CD8-positive, alpha-beta memory T cell (primary cell): ENCODE data around the gene MYRF. TPM values are rescaled to one million over a fixed set of nuclear protein-coding genes. Genes with fewer than 3 reads are reported as not detected.

Experiments used
- CTCF ChIA-PET: fragments of 350-600 bp; sonication (Branson Sonifier 250); formaldehyde crosslinking; loops from one replicate; lab custom pipeline; 2021; ENCODE audit warnings: antibody characterized with exemption; lab: Charles Lee
- POLR2A ChIA-PET: fragments of 350-600 bp; sonication (Branson Sonifier 250); formaldehyde crosslinking; loops from one replicate; lab custom pipeline; 2021; ENCODE audit warnings: antibody characterized with exemption; lab: Charles Lee
- DNase-seq, 5 donors: peaks; one replicate each; pipeline versions ENCODE4 v3.0.0 to v3.0.0-alpha.2; 2020 to 2022; ENCODE audit warnings: mixed read lengths in 1 of 5
- H3K27ac ChIP-seq: one replicate; pipeline ENCODE4 v1.7.0; 2013; ENCODE audit warnings: low read depth, mild to moderate bottlenecking, low read length, moderate library complexity
- H3K27me3 ChIP-seq: 2 replicates; pipeline ENCODE4 v1.7.0; 2013; ENCODE audit warnings: low read length, mild to moderate bottlenecking; ENCODE audit not compliant: insufficient read depth, poor library complexity, severe bottlenecking
- H3K36me3 ChIP-seq: 2 replicates; pipeline ENCODE4 v1.7.0; 2013; ENCODE audit warnings: mild to moderate bottlenecking, low read length, moderate library complexity; ENCODE audit not compliant: insufficient read depth
- H3K4me1 ChIP-seq: 2 replicates; pipeline ENCODE4 v1.7.0; 2013; ENCODE audit warnings: mild to moderate bottlenecking, low read length, moderate library complexity; ENCODE audit not compliant: insufficient read depth
- H3K4me3 ChIP-seq: 2 replicates; pipeline ENCODE4 v1.7.0; 2013; ENCODE audit warnings: mild to moderate bottlenecking, low read length
- H3K9me3 ChIP-seq: 2 replicates; pipeline ENCODE4 v1.7.0; 2013; ENCODE audit warnings: mild to moderate bottlenecking, low read length
- H3K27ac Mint-ChIP-seq, 8 donors: one replicate each; pipeline ENCODE4 v1.8.0; 2020 to 2021; ENCODE audit warnings: mixed read lengths in 8 of 8, mild to moderate bottlenecking in 6 of 8, inconsistent platforms in 3 of 8, moderate library complexity in 3 of 8
- H3K27me3 Mint-ChIP-seq, 2 donors: one replicate each; pipeline ENCODE4 v1.8.0; 2020 to 2021; ENCODE audit warnings: mixed read lengths in 2 of 2, mild to moderate bottlenecking in 1 of 2, moderate library complexity in 1 of 2
- H3K36me3 Mint-ChIP-seq, 3 donors: one replicate each; pipeline ENCODE4 v1.8.0; 2020 to 2021; ENCODE audit warnings: mixed read lengths in 3 of 3, inconsistent platforms in 1 of 3, mild to moderate bottlenecking in 1 of 3
- H3K4me1 Mint-ChIP-seq, 3 donors: one replicate each; pipeline ENCODE4 v1.8.0; 2020 to 2021; ENCODE audit warnings: mixed read lengths in 3 of 3, inconsistent platforms in 1 of 3, mild to moderate bottlenecking in 1 of 3
- H3K4me3 Mint-ChIP-seq, 7 donors: one replicate each; pipeline ENCODE4 v1.8.0; 2020 to 2021; ENCODE audit warnings: mixed read lengths in 7 of 7, mild to moderate bottlenecking in 6 of 7, moderate library complexity in 4 of 7, inconsistent platforms in 2 of 7
- H3K9me3 Mint-ChIP-seq, 5 donors: one replicate each; pipeline ENCODE4 v1.8.0; 2020 to 2022; ENCODE audit warnings: mixed read lengths in 5 of 5, mild to moderate bottlenecking in 3 of 5, moderate library complexity in 2 of 5, inconsistent platforms in 1 of 5
- polyA plus RNA-seq: library from polyadenylated mRNA; unstranded; fragments of 300-500 nt; fragmentation: Illumina TruSeq; gene quantifications from one replicate; pipeline ENCODE4 v1.2.3, GENCODE V29; 2021
- total RNA-seq, 2 experiments: library from RNA; stranded (reverse); gene quantifications; one replicate each; pipeline ENCODE4 v1.2.3, GENCODE V29; 2021

MYRF gene
- total and polyA plus RNA-seq, 3 experiments from 2014 or later: 0.63 to 0.93 (median 0.70) TPM

DNA sequence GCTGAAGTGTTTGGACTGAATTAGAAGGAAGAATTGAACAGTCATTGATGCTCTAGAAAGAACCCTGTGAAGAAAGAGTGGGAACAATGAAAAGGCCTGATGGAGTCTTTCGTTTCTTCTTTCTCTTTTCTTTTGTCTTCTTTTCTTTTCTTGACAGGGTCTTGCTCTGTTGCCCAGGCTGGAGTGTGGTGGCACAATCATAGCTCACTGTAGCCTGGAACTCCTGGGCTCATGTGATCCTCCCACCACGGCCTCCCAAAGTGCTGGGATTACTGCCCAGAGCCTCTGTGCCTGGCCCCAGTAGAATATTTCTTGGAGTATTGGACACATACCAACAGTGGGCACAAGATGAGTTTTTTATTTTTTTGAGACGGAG lies 41.4 kb downstream of the MYRF start:
- Histone ChIP-seq H3K36me3 (peaks cover 23% of the 10 kb centered on the region), H3K9me3 (no peaks in the 10 kb centered on the region), H3K4me3 (no peak overlapping the region), H3K4me1 (peaks cover 17% of the 10 kb centered on the region), H3K27me3 (no peaks in the 10 kb centered on the region), H3K27ac (peak overlapping the region; percentile 94)
- H3K4me3 Mint-ChIP-seq: peak overlapping the region; percentile 39 to 100 (median 92)
- H3K4me1 Mint-ChIP-seq: peaks cover 23 to 49% (median 41%) of the 10 kb centered on the region in 3 donors
- H3K27me3 Mint-ChIP-seq: no peaks in the 10 kb centered on the region
- H3K36me3 Mint-ChIP-seq: peaks cover 0 to 47% (median 2%) of the 10 kb centered on the region in 3 donors
- ChIA-PET POLR2A (interaction anchor here (2.9 kb wide), 1 partner anchor 174 kb away, joined by 8 read pairs; the partner anchor contains the start of gene FTH1), CTCF (interaction anchor here (1.3 to 2.2 kb wide), 5 partner anchors 21 to 517 kb away, joined by 3 to 12 read pairs (median 6); partner anchors contain the start of gene FADS1)
- H3K27ac Mint-ChIP-seq: peak overlapping the region in 6 of 8 donors; percentile 36 to 100 (median 98)
- no peak for DNase-seq
- H3K9me3 Mint-ChIP-seq: no peaks in the 10 kb centered on the region

DNA sequence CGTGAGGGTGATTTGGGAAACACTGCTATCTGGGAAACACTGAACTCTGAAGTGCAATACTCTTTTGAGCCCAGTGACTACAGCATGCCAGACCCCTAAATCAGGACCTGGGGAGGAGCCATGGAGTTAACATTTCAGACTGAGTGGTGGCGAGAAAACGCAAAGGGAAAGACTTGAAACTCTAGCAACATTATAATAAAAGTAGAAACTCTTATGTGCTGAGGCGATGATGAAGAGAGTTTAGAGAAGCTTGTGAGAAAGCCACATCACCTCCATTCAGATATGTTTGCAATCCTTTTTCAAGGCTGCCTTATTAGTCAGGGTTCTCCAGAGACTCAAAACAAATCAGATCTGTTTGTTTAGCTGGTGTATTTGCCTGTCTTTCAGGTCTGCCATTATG lies 42.1 kb downstream of the MYRF start:
- Mint-ChIP-seq H3K9me3 (no peaks in the 10 kb centered on the region), H3K4me1 (peaks cover 23 to 44% (median 41%) of the 10 kb centered on the region in 3 donors), H3K27ac (no peak overlapping the region), H3K4me3 (peak overlapping the region in 1 of 7 donors; percentile 36), H3K27me3 (no peaks in the 10 kb centered on the region), H3K36me3 (peaks cover 0 to 40% (median 2%) of the 10 kb centered on the region in 3 donors)
- Histone ChIP-seq H3K4me1 (peaks cover 17% of the 10 kb centered on the region), H3K27me3 (no peaks in the 10 kb centered on the region), H3K36me3 (peaks cover 16% of the 10 kb centered on the region), H3K4me3 (no peak overlapping the region), H3K9me3 (no peaks in the 10 kb centered on the region), H3K27ac (no peak overlapping the region)
- POLR2A ChIA-PET: no interaction called here
- DNase-seq: no peak
- CTCF ChIA-PET: interaction anchor here (2.1 to 5.1 kb wide), 2 partner anchors 22 to 154 kb away, joined by 6 to 42 read pairs; partner anchors contain the start of genes BEST1 and FADS1

DNA sequence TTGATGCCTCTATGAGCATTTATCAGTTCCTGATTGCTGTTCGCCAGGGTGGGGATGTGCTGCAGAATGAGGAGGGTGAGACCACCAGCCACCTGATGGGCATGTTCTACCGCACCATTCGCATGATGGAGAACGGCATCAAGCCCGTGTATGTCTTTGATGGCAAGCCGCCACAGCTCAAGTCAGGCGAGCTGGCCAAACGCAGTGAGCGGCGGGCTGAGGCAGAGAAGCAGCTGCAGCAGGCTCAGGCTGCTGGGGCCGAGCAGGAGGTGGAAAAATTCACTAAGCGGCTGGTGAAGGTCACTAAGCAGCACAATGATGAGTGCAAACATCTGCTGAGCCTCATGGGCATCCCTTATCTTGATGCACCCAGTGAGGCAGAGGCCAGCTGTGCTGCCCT lies 43.0 kb downstream of the MYRF start:
- no peaks in the 10 kb centered on the region for H3K9me3 Mint-ChIP-seq
- peaks cover 17% of the 10 kb centered on the region for H3K4me1 ChIP-seq
- H3K36me3 Mint-ChIP-seq: peaks cover 0 to 31% (median 2%) of the 10 kb centered on the region in 3 donors
- ChIA-PET CTCF (interaction anchor here (0.9 to 5.2 kb wide), 5 partner anchors 20 to 313 kb away, joined by 3 to 68 read pairs (median 42); partner anchors contain the start of genes BEST1 and FADS1), POLR2A (no interaction called here)
- H3K4me3 ChIP-seq: no peak overlapping the region
- H3K36me3 ChIP-seq: peaks cover 7% of the 10 kb centered on the region
- no peak overlapping the region for H3K27ac Mint-ChIP-seq
- H3K27me3 Mint-ChIP-seq: no peaks in the 10 kb centered on the region
- H3K27ac ChIP-seq: no peak overlapping the region
- H3K4me1 Mint-ChIP-seq: peaks cover 19 to 35% (median 35%) of the 10 kb centered on the region in 3 donors
- H3K27me3 ChIP-seq: no peaks in the 10 kb centered on the region
- no peak for DNase-seq
- H3K9me3 ChIP-seq: no peaks in the 10 kb centered on the region
- H3K4me3 Mint-ChIP-seq: peak overlapping the region in 2 of 7 donors; percentile 29 to 36

DNA sequence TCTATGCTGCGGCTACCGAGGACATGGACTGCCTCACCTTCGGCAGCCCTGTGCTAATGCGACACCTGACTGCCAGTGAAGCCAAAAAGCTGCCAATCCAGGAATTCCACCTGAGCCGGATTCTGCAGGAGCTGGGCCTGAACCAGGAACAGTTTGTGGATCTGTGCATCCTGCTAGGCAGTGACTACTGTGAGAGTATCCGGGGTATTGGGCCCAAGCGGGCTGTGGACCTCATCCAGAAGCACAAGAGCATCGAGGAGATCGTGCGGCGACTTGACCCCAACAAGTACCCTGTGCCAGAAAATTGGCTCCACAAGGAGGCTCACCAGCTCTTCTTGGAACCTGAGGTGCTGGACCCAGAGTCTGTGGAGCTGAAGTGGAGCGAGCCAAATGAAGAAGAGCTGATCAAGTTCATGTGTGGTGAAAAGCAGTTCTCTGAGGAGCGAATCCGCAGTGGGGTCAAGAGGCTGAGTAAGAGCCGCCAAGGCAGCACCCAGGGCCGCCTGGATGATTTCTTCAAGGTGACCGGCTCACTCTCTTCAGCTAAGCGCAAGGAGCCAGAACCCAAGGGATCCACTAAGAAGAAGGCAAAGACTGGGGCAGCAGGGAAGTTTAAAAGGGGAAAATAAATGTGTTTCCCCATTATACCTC lies 43.6 kb downstream of the MYRF start:
- Mint-ChIP-seq H3K27ac (no peak overlapping the region), H3K4me3 (no peak overlapping the region), H3K36me3 (peaks cover 0 to 28% (median 4%) of the 10 kb centered on the region in 3 donors), H3K27me3 (no peaks in the 10 kb centered on the region), H3K9me3 (no peaks in the 10 kb centered on the region), H3K4me1 (peaks cover 19 to 32% (median 30%) of the 10 kb centered on the region in 3 donors)
- Histone ChIP-seq H3K9me3 (no peaks in the 10 kb centered on the region), H3K4me3 (no peak overlapping the region), H3K27me3 (no peaks in the 10 kb centered on the region), H3K27ac (no peak overlapping the region), H3K36me3 (peaks cover 6% of the 10 kb centered on the region), H3K4me1 (peaks cover 17% of the 10 kb centered on the region)
- CTCF ChIA-PET: interaction anchor here (0.9 to 5.2 kb wide), 7 partner anchors 16 to 312 kb away, joined by 3 to 68 read pairs (median 31); partner anchors contain the start of genes BEST1 and FADS1
- POLR2A ChIA-PET: interaction anchor here (1.2 kb wide), 1 partner anchor 15 kb away, joined by 5 read pairs; no protein-coding TSS in a partner anchor
- DNase-seq: no peak

DNA sequence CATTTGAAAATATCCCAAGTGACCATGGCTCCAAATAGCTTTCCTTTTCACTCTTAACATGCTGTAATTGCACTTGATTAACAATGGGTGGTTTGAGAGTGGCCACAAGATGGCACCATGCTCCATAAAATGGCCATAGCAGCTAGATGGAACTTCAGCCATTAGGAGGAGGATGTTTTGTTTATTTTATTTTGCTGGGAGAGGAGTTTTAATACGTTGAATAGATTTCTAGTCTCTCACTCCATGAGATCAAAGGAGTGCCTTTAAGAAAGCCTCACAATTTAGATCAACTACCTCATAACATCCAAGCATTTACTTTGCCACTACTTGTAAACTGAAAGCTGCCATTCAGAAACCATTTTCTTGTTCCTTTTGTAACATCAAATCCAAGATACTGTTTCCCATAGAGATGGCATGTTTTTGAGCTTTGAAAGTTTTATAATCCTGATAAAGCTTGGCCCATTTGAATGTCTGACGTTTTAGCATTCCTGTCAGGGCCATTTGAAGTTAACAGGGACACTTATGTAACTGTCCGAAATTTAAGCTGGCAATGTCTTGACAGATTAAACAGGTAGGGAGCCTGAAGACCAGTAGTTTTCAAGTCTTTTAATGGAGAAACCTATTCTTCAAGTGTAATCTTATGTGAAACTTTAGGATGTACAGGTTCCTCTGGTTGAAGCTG lies 45.0 kb downstream of the MYRF start:
- peak overlapping the region in 6 of 8 donors; percentile 1 to 75 (median 14) for H3K27ac Mint-ChIP-seq
- peaks cover 7% of the 10 kb centered on the region for H3K4me1 ChIP-seq
- peaks cover 6% of the 10 kb centered on the region for H3K36me3 ChIP-seq
- H3K27me3 Mint-ChIP-seq: no peaks in the 10 kb centered on the region
- DNase-seq: peak; percentile 53 to 74 (median 59)
- H3K9me3 Mint-ChIP-seq: no peaks in the 10 kb centered on the region
- ChIA-PET POLR2A (interaction anchor here (0.6 to 1.8 kb wide), 4 partner anchors 17 to 150 kb away, joined by 3 to 12 read pairs (median 4); partner anchors contain the start of gene FADS1), CTCF (interaction anchor here (0.7 to 5.2 kb wide), 25 partner anchors 9 to 311 kb away, joined by 3 to 68 read pairs (median 5); partner anchors contain the start of genes BEST1 and FADS1)
- peak overlapping the region in 1 of 7 donors; percentile 55 for H3K4me3 Mint-ChIP-seq
- peaks cover 0 to 21% (median 4%) of the 10 kb centered on the region in 3 donors for H3K36me3 Mint-ChIP-seq
- no peaks in the 10 kb centered on the region for H3K27me3 ChIP-seq
- no peak overlapping the region for H3K4me3 ChIP-seq
- H3K27ac ChIP-seq: no peak overlapping the region
- H3K4me1 Mint-ChIP-seq: peaks cover 13 to 20% (median 19%) of the 10 kb centered on the region in 3 donors
- no peaks in the 10 kb centered on the region for H3K9me3 ChIP-seq

DNA sequence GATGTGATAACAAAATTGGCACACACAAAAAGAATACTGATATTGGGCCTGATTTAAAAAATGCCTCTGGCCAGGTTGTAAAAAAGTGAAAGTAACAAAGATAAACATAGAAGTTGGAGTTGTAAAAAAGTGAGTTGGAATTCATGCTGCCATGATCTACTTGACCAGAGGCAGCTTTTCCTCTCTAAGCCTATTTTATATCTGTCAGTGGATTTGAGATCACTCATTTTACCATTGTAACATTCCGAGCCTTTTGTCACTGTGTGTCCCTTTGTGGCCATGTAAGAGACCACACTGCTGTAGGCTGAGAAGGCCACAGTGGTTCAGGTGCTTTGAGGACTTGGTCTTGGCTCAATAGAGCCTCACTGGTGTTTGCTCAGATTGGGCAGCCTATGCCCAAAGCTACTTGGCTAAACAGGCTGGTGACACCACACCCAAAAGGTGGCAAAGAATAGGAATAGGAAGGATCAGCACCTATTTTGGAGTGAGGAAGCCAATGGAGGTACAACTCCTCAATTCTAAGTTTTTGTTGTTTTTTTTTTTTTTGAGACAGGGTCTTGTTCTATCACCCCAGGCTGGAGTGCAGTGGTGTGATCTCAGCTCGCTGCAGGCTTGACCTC lies 47.3 kb downstream of the MYRF start:
- Histone ChIP-seq H3K27me3 (no peaks in the 10 kb centered on the region), H3K9me3 (no peaks in the 10 kb centered on the region), H3K4me3 (no peak overlapping the region), H3K4me1 (no peaks in the 10 kb centered on the region), H3K36me3 (peaks cover 6% of the 10 kb centered on the region), H3K27ac (no peak overlapping the region)
- POLR2A ChIA-PET: no interaction called here
- Mint-ChIP-seq H3K4me3 (no peak overlapping the region), H3K27ac (peak overlapping the region in 3 of 8 donors; percentile 17 to 73 (median 66)), H3K4me1 (peaks cover 5 to 10% (median 5%) of the 10 kb centered on the region in 3 donors), H3K36me3 (peaks cover 0 to 15% (median 4%) of the 10 kb centered on the region in 3 donors), H3K9me3 (no peaks in the 10 kb centered on the region), H3K27me3 (no peaks in the 10 kb centered on the region)
- CTCF ChIA-PET: interaction anchor here (4.5 to 5.2 kb wide), 3 partner anchors 16 to 308 kb away, joined by 31 to 68 read pairs (median 62); partner anchors contain the start of gene FADS1
- no peak for DNase-seq
